NCI-H69 (cell line): ENCODE data around the gene WT1.
"Not testable (repeated sequence)": the region's sequence is repeated elsewhere in the genome, so short reads cannot be mapped to it uniquely, and the experiment has no call there.

ENCODE experiments used
- DNase-seq: peaks from one replicate; lab custom pipeline; 2025; lab: John Stamatoyannopoulos, UW

Gene WT1

GRCh38 chr11:32387411-32387810 lies 47.9 kb downstream of the WT1 start:
- no peak for DNase-seq

- no peak for DNase-seq
Observed at GRCh38 chr11:32386770-32387377, 48.5 kb downstream of the WT1 start.

- DNase-seq = peak; percentile 36
Observed at GRCh38 chr11:32385998-32386397, 49.3 kb downstream of the WT1 start.

- no peak for DNase-seq
Observed at GRCh38 chr11:32382339-32383049, 52.8 kb downstream of the WT1 start.

- DNase-seq = no peak
Observed at GRCh38 chr11:32381179-32381578, 54.2 kb downstream of the WT1 start.

- no peak for DNase-seq
Observed at GRCh38 chr11:32379719-32380118, 55.6 kb downstream of the WT1 start.

- no peak for DNase-seq
Observed at GRCh38 chr11:32375826-32376225, 59.5 kb downstream of the WT1 start.

- DNase-seq = peak; percentile 58
Observed at GRCh38 chr11:32374261-32374711, 61.1 kb downstream of the WT1 start.

- DNase-seq = not testable (repeated sequence)
Observed at GRCh38 chr11:32369987-32370386, 65.4 kb downstream of the WT1 start.

- no peak for DNase-seq
Observed at GRCh38 chr11:32366666-32367065, 68.7 kb downstream of the WT1 start.

GRCh38 chr11:32365192-32365591 lies 70.1 kb downstream of the WT1 start:
- DNase-seq = no peak

GRCh38 chr11:32358729-32359128 lies 76.6 kb downstream of the WT1 start:
- peak; percentile 13 for DNase-seq

- no peak for DNase-seq
Observed at GRCh38 chr11:32353884-32354283, 81.5 kb downstream of the WT1 start.

- no peak for DNase-seq
Observed at GRCh38 chr11:32348502-32348901, 86.8 kb downstream of the WT1 start.

- DNase-seq = no peak
Observed at GRCh38 chr11:32344946-32345345, 90.4 kb downstream of the WT1 start.

GRCh38 chr11:32343325-32344008 lies 91.9 kb downstream of the WT1 start:
- DNase-seq = no peak

- no peak for DNase-seq
Observed at GRCh38 chr11:32341620-32342613, 93.4 kb downstream of the WT1 start.

- no peak for DNase-seq
Observed at GRCh38 chr11:32340181-32340580, 95.2 kb downstream of the WT1 start.
